Thymus (tissue), 11 donors: ENCODE measurements around the gene ERGIC3. TPM values are rescaled to one million over a fixed set of nuclear protein-coding genes. Genes with fewer than 3 reads are reported as not detected.
"Not testable (repeated sequence)": the region's sequence is repeated elsewhere in the genome, so short reads cannot be mapped to it uniquely, and the experiment has no call there.

Experiments
- DNase-seq, 9 donors: peaks; one replicate each; pipeline ENCODE4 v3.0.0-alpha.2; 2013; ENCODE audit warnings: low spot score in 9 of 9, low read depth in 6 of 9, missing footprints in 1 of 9
- H3K27ac ChIP-seq, 2 donors: one replicate each; pipeline ENCODE4 v1.5.1; 2013; ENCODE audit warnings: control low read depth in 1 of 2, low read depth in 1 of 2, low read length in 1 of 2, mild to moderate bottlenecking in 1 of 2, moderate library complexity in 1 of 2
- H3K27me3 ChIP-seq, 2 donors: one replicate each; pipeline ENCODE4 v1.5.1; 2013; ENCODE audit warnings: low read length in 1 of 2; ENCODE audit not compliant: control insufficient read depth in 2 of 2, insufficient read depth in 1 of 2
- H3K36me3 ChIP-seq, 2 donors: one replicate each; pipeline ENCODE4 v1.5.1; 2013; ENCODE audit warnings: low read length in 1 of 2, mild to moderate bottlenecking in 1 of 2, moderate library complexity in 1 of 2; ENCODE audit not compliant: control insufficient read depth in 2 of 2, insufficient read depth in 2 of 2
- H3K4me1 ChIP-seq, 2 donors: one replicate each; pipeline ENCODE4 v1.5.1; 2013; ENCODE audit warnings: low read length in 2 of 2; ENCODE audit not compliant: control insufficient read depth in 2 of 2, insufficient read depth in 2 of 2
- H3K4me3 ChIP-seq, 2 donors: one replicate each; pipeline ENCODE4 v1.5.1; 2013; ENCODE audit warnings: low read length in 2 of 2, control low read depth in 1 of 2, mild to moderate bottlenecking in 1 of 2
- H3K9me3 ChIP-seq, 2 donors: one replicate each; pipeline ENCODE4 v1.5.1; 2013; ENCODE audit warnings: low read length in 1 of 2, mild to moderate bottlenecking in 1 of 2; ENCODE audit not compliant: control insufficient read depth in 2 of 2, insufficient read depth in 1 of 2
- WGBS: extraction: QIAGEN DNeasy Blood & Tissue Kit; methylation state at CpG from one replicate; pipeline ENCODE4 v1.1.7; 2013; 5-methylcytosine and 5-hydroxymethylcytosine counted together
- polyA plus RNA-seq: library from polyadenylated mRNA; stranded (reverse); fragments of 200-250 nt; gene quantifications from one replicate; pipeline ENCODE4 v1.2.3, GENCODE V29; 2013
- total RNA-seq: library from RNA; stranded (reverse); fragments of 120-200 nt; gene quantifications from one replicate; pipeline ENCODE4 v1.2.4, GENCODE V29; 2013
- donor health status: healthy.

The ERGIC3 gene
- total and polyA plus RNA-seq, 2 donors, result 157 to 181 TPM

DNA sequence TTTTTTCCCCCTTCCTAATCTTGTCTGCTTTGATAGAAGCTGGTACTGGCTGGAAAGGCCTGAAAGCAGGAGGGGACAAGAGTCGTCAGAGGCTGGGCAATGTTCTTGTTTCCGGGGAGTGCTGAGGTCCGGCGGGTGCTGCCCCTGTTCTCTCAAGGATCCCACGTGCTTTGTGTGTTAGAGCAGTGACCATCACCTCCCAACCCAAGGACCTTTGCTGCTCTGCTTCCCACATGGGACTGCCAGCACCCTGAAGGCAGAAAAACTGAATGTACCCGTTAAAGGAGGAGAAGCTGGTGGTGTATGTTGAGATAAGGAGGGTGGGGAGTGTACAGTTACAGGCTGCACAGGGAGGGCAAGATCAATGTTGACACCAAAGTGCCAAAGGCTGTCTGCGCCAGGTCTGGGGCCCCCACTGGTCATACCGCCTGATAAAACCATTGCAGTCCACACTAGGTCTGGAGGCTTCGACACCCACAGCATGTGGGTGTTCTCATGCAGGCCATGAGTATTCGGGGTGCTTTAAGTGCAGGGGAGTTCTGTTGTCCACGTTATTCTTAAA is 27.4 kb upstream of the ERGIC3 start:
- H3K36me3 ChIP-seq, result peaks cover 43 to 46% of the 10 kb centered on the region in 2 donors
- no peak overlapping the region for H3K27ac ChIP-seq
- H3K4me3 ChIP-seq, result no peak overlapping the region
- no peaks in the 10 kb centered on the region for H3K27me3 ChIP-seq
- H3K9me3 ChIP-seq, result no peaks in the 10 kb centered on the region
- DNase-seq, result no peak
- whole genome bisulfite sequencing, result 93% methylated on average over 11 of the region's 11 CpGs
- no peaks in the 10 kb centered on the region for H3K4me1 ChIP-seq

DNA sequence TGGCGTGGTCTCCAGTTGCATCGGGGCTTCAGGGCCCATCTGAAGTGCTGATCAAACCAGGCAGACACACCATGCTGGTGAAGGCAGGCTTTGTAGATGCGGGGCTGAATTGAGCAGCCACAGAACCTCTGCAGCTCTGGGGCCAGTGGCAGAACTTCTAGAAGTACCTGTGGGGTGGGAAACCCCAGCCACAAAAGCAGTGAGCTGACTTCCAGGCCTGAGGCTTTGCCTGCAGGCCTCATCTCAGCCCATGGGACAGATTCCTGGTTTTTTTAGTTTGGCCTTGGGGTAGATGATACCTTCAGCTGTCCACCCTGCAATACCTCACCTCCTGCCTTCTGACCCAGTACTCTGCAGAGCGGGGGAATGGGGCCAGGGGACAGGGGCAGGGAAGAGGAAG is 26.5 kb upstream of the ERGIC3 start:
- no peaks in the 10 kb centered on the region for H3K9me3 ChIP-seq
- peaks cover 34 to 37% of the 10 kb centered on the region in 2 donors for H3K36me3 ChIP-seq
- DNase-seq, result no peak
- WGBS, result over 99% methylated on average over 4 of the region's 4 CpGs
- H3K4me3 ChIP-seq, result no peak overlapping the region
- no peaks in the 10 kb centered on the region for H3K4me1 ChIP-seq
- no peaks in the 10 kb centered on the region for H3K27me3 ChIP-seq
- H3K27ac ChIP-seq, result no peak overlapping the region

DNA sequence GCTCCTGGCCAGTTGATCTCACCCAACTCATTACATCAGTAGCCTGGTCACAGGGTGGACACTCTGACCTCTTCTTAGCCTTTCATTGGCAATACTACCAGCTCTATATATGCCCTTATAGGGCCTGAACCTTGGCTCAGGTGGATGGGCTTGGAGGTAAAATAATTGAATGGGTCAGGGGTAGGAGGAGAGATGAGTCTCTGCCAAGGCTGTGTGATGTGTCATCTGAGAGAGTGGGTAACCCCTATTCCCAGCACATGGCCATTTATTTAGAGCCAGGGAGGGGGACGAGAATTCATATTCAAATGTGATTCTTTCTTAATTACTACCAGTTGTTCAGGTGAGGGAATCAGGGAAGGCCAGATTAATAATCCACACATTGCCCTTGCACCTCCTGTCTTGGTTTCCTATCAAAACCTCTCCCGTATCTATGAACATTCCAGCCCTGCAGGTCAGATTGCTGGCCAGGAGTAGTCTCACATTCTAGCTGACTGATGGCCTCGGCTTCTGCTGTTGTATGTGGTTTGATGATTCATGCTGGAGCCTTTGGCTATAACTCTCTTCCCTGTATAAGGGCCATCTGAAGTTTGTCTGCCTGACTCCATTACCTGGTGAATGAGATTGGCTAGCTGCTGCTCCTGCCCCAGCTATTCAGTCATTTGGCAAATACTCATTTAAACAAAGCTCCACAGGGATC is 25.8 kb upstream of the ERGIC3 start:
- no peaks in the 10 kb centered on the region for H3K4me1 ChIP-seq
- no peak overlapping the region for H3K4me3 ChIP-seq
- no peak for DNase-seq
- H3K27me3 ChIP-seq, result no peaks in the 10 kb centered on the region
- H3K9me3 ChIP-seq, result no peaks in the 10 kb centered on the region
- WGBS, result 96% methylated on average over 3 of the region's 3 CpGs
- H3K27ac ChIP-seq, result no peak overlapping the region
- peaks cover 29 to 31% of the 10 kb centered on the region in 2 donors for H3K36me3 ChIP-seq

DNA sequence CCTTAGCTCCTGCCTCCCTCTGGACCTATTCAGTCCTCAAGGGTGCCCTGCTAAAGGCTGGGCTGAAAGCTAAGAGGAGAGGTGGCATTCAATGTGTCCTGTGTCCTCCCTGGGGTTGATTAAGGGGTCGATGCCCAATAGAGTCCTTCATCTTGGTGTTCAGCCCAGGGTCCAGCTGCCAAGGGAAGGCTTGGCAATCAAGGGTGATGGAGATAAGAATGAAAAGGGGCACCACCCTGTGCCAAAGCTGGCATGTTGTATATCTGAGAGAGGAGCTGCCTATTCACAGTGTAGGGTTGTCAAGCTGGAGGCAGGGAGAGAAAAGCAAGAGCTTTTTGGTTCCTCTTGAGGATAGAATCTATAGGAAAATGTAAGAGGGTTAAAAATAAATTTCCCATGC is 24.8 kb upstream of the ERGIC3 start:
- H3K9me3 ChIP-seq, result no peaks in the 10 kb centered on the region
- peaks cover 19 to 21% of the 10 kb centered on the region in 2 donors for H3K36me3 ChIP-seq
- 89% methylated on average over 1 of the region's 1 CpG for WGBS
- no peak overlapping the region for H3K27ac ChIP-seq
- no peaks in the 10 kb centered on the region for H3K27me3 ChIP-seq
- H3K4me1 ChIP-seq, result no peaks in the 10 kb centered on the region
- no peak for DNase-seq
- no peak overlapping the region for H3K4me3 ChIP-seq

DNA sequence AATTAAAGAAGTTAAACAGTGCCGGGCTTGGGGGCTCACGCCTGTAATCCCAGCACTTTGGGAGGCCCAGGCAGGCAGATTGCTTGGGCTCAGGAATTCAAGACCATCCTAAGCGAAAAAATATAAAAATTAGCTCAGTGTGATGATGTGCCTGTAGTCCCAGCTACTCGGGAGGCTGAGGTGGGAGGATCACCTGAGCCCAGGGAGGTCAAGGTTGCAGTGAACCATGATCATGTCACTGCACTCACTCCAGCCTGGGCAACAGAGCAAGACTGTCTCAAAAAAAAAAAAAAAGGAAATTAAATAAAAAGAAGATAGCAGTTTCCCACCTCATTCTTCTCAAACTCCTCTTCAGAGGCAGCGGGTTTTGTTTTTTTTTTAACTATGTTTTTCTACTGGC is 24.1 kb upstream of the ERGIC3 start:
- not testable (repeated sequence) for H3K9me3 ChIP-seq, H3K27ac ChIP-seq, DNase-seq, H3K4me3 ChIP-seq, H3K27me3 ChIP-seq, H3K4me1 ChIP-seq
- peaks cover 13 to 16% of the 10 kb centered on the region in 2 donors for H3K36me3 ChIP-seq
- 98% methylated on average over 5 of the region's 5 CpGs for WGBS

DNA sequence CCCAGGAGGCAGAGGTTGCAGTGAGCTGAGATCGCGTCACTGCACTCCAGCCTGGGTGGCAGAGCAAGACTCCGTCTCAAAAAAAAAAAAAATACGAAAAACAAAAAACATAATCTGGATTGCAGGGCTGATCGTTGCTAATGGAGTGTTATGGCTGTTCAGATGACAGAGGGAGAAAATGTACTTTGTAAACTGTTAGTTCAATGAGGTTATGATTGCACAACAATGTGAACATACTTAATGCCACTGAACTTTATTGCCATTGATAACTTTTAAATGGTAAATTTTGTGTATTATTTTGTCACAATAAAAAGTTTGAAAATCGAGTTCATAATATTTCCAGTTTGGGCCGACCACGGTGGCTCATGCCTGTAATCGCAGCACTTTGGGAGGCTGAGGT is 22.9 kb upstream of the ERGIC3 start:
- Histone ChIP-seq H3K4me3 (no peak overlapping the region), H3K9me3 (no peaks in the 10 kb centered on the region), H3K36me3 (peaks cover 7 to 8% of the 10 kb centered on the region in 2 donors), H3K4me1 (no peaks in the 10 kb centered on the region), H3K27ac (no peak overlapping the region), H3K27me3 (no peaks in the 10 kb centered on the region)
- no peak for DNase-seq
- whole genome bisulfite sequencing, result 94% methylated on average over 9 of the region's 9 CpGs

DNA sequence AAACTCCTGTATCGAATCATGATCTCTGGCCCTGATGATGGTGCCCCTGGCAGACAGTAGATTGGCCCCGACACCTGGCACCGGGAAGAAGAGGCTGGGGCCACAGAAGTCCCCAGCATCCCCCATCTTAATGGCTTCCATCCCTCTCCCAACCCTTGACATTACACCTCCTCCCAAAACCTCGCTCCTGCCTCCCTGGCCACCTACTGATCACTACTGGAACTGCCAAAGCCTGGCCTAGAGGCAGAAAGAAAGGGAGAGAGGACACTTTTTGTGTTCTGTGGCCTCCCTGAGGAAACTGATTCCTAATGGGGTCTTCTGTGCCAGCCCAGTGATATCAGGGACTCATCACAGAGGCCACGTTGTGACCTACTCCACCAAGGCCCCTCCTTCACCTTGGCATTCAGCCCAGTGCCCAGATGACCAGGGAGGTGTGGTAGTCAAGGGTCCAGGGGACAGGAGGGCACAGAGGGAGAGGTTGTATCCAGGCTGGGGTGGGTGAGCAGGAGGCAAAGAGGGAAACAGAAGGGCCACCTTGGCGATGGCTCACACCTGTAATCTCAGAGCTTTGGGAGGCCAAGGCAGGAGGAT is 18.5 kb upstream of the ERGIC3 start:
- H3K4me1 ChIP-seq, result no peaks in the 10 kb centered on the region
- no peak overlapping the region for H3K4me3 ChIP-seq
- no peaks in the 10 kb centered on the region for H3K27me3 ChIP-seq
- WGBS, result 89% methylated on average over 6 of the region's 6 CpGs
- no peak overlapping the region for H3K27ac ChIP-seq
- peaks cover 0 to under 1% of the 10 kb centered on the region in 2 donors for H3K9me3 ChIP-seq
- no peak for DNase-seq
- no peaks in the 10 kb centered on the region for H3K36me3 ChIP-seq

DNA sequence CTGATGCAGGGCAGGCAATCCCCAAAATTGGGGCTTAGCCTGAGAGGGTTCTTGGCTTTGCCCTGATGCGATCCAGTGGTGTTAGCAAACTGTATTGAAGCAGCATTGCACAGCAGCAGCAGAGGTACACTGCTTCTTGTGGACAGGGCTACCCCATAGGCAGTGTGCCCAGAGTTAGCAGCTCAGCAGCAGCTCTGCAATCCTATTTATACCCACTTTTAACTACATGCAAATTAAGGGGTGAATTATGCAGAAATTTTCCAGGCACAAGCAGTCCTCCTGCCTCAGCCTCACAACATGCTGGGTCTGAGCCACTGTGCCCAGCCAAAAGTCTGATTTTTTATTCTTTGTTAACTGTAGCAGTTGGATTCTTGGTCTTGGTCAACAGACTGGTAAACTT is 16.2 kb upstream of the ERGIC3 start:
- no peak for DNase-seq
- H3K36me3 ChIP-seq, result no peaks in the 10 kb centered on the region
- 98% methylated on average over 1 of the region's 1 CpG for WGBS
- H3K4me3 ChIP-seq, result no peak overlapping the region
- no peak overlapping the region for H3K27ac ChIP-seq
- H3K9me3 ChIP-seq, result peaks cover 0 to 3% of the 10 kb centered on the region in 2 donors
- no peaks in the 10 kb centered on the region for H3K4me1 ChIP-seq
- H3K27me3 ChIP-seq, result no peaks in the 10 kb centered on the region

DNA sequence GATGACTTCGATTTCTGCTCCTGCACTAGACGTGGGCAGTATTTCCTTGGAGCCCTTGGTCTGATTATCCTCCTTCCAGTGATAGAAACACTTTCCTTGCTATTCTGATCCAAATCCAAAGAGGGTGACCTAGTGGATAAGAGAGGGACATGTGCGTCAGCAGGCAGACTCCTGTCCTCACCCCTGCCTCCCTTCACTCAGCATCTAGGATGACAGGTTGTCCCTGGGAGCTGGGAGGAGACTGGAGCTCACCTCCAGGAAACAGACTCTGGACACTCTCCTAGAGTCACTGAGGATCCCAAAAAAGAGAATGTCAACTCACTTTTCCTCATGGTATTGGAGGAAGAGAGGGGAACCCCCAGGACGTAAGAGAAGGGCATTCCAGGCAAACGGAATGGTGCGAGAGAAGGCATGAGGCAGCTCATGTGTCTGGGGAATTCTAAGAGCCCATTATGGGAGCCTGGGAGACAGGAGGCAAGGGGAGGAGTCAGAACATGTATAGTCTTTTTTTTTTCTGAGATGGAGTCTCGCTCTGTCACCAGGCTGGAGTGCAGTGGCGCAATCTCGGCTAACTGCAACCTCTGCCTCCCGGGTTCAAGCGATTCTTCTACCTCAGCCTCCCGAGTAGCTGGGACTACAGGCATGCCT is 14.6 kb upstream of the ERGIC3 start:
- Histone ChIP-seq H3K4me3 (no peak overlapping the region), H3K27ac (no peak overlapping the region), H3K36me3 (no peaks in the 10 kb centered on the region), H3K9me3 (peaks cover 0 to 3% of the 10 kb centered on the region in 2 donors), H3K27me3 (no peaks in the 10 kb centered on the region), H3K4me1 (no peaks in the 10 kb centered on the region)
- DNase-seq, result no peak
- 95% methylated on average over 12 of the region's 12 CpGs for WGBS
